ENCODE results near the gene CHN1. TPM values are rescaled to one million over a fixed set of nuclear protein-coding genes. Genes with fewer than 3 reads are reported as not detected.

CHN1 gene
- total RNA-seq, 2 experiments from 2014 or later = 5.3 to 5.6 TPM

GRCh38 chr2:174772472-174772801 is 232.7 kb downstream of the CHN1 start:
- intact Hi-C loops (cut with DNase I, micrococcal nuclease) = loop anchor here (5.0 to 10.0 kb wide), 3 partner anchors 135 to 232 kb away; partner anchors contain the start of gene CHN1 (in 1 of the 2)
- no peak for TF ChIP-seq CTCF (IDR thresholded peaks at IDR 0.05)

GRCh38 chr2:174771631-174772471 is 233.3 kb downstream of the CHN1 start:
- POLR2A ChIA-PET = no interaction called here
- Mint-ChIP-seq H3K4me3 (no peak overlapping the region), H3K27ac (no peak overlapping the region), H3K36me3 (ENCODE audit: low read depth) (no peaks in the 10 kb centered on the region), H3K27me3 (no peaks in the 10 kb centered on the region), H3K4me1 (ENCODE audit: low read depth) (peaks cover 26% of the 10 kb centered on the region), H3K9me3 (no peaks in the 10 kb centered on the region)
- CTCF ChIA-PET = interaction anchor here (0.6 to 1.9 kb wide), 7 partner anchors 17 to 218 kb away, joined by 3 to 9 read pairs (median 5); no protein-coding TSS in a partner anchor
- H3K27ac ChIP-seq (ENCODE audit: low read depth in 1 of 2, low read length in 2 of 2) = no peak overlapping the region
- no peak overlapping the region for H3K4me3 ChIP-seq (ENCODE audit: low read length)
- DNase-seq (peak in 10 of 14 experiments; percentile 17 to 64 (median 31)), ATAC-seq (ENCODE audit: poor library complexity) (peak; percentile 66)
- H3K9me3 ChIP-seq (ENCODE audit: control insufficient read depth in 1 of 2, insufficient read depth in 1 of 2, low read length in 2 of 2) = no peaks in the 10 kb centered on the region
- H3K27me3 ChIP-seq (ENCODE audit: control insufficient read depth in 1 of 2, insufficient read depth in 2 of 2, low read length in 2 of 2) = no peaks in the 10 kb centered on the region
- H3K36me3 ChIP-seq (ENCODE audit: insufficient read depth, low read length) = no peaks in the 10 kb centered on the region
- TF ChIP-seq CTCF (IDR thresholded peaks at IDR 0.05) = peak; percentile 35
- peaks cover 15% of the 10 kb centered on the region for H3K4me1 ChIP-seq (ENCODE audit: insufficient read depth, low read length)
- intact Hi-C loops (cut with DNase I, micrococcal nuclease) = loop anchor here (5.0 to 10.0 kb wide), 3 partner anchors 135 to 233 kb away; partner anchors contain the start of gene CHN1 (in 1 of the 2)

More at GRCh38 chr2:174772472-174772801, 232.7 kb downstream of the CHN1 start:
- Histone ChIP-seq H3K27ac (ENCODE audit: low read depth in 1 of 2, low read length in 2 of 2) (no peak overlapping the region), H3K27me3 (ENCODE audit: control insufficient read depth in 1 of 2, insufficient read depth in 2 of 2, low read length in 2 of 2) (no peaks in the 10 kb centered on the region), H3K9me3 (ENCODE audit: control insufficient read depth in 1 of 2, insufficient read depth in 1 of 2, low read length in 2 of 2) (no peaks in the 10 kb centered on the region), H3K4me3 (ENCODE audit: low read length) (no peak overlapping the region), H3K4me1 (ENCODE audit: insufficient read depth, low read length) (peaks cover 21% of the 10 kb centered on the region), H3K36me3 (ENCODE audit: insufficient read depth, low read length) (no peaks in the 10 kb centered on the region)
- no peaks in the 10 kb centered on the region for H3K9me3 Mint-ChIP-seq
- ChIA-PET CTCF (interaction anchor here (1.3 to 1.9 kb wide), 3 partner anchors 23 to 217 kb away, joined by 7 to 9 read pairs (median 8); no protein-coding TSS in a partner anchor), POLR2A (no interaction called here)
- DNase-seq (no peak), ATAC-seq (ENCODE audit: poor library complexity) (no peak)
- no peaks in the 10 kb centered on the region for H3K36me3 Mint-ChIP-seq (ENCODE audit: low read depth)
- H3K27ac Mint-ChIP-seq = no peak overlapping the region
- H3K4me1 Mint-ChIP-seq (ENCODE audit: low read depth) = peaks cover 31% of the 10 kb centered on the region
- no peaks in the 10 kb centered on the region for H3K27me3 Mint-ChIP-seq
- no peak overlapping the region for H3K4me3 Mint-ChIP-seq

GRCh38 chr2:174771136-174771535 is 234.0 kb downstream of the CHN1 start:
- no peaks in the 10 kb centered on the region for H3K27me3 ChIP-seq (ENCODE audit: control insufficient read depth in 1 of 2, insufficient read depth in 2 of 2, low read length in 2 of 2)
- POLR2A ChIA-PET = interaction anchor here (1.0 kb wide), 1 partner anchor 22 kb away, joined by 3 read pairs; no protein-coding TSS in a partner anchor
- intact Hi-C loops (cut with DNase I, micrococcal nuclease) = loop anchor here (5.0 to 10.0 kb wide), 3 partner anchors 136 to 234 kb away; partner anchors contain the start of gene CHN1 (in 1 of the 2)
- H3K36me3 Mint-ChIP-seq (ENCODE audit: low read depth) = no peaks in the 10 kb centered on the region
- TF ChIP-seq CTCF (IDR thresholded peaks at IDR 0.05) = no peak
- no peak overlapping the region for H3K27ac Mint-ChIP-seq
- H3K4me3 ChIP-seq (ENCODE audit: low read length) = no peak overlapping the region
- peaks cover 20% of the 10 kb centered on the region for H3K4me1 Mint-ChIP-seq (ENCODE audit: low read depth)
- H3K4me3 Mint-ChIP-seq = no peak overlapping the region
- ATAC-seq (ENCODE audit: poor library complexity) (no peak), DNase-seq (no peak)
- peaks cover 8% of the 10 kb centered on the region for H3K4me1 ChIP-seq (ENCODE audit: insufficient read depth, low read length)
- H3K9me3 Mint-ChIP-seq = no peaks in the 10 kb centered on the region
- no peaks in the 10 kb centered on the region for H3K9me3 ChIP-seq (ENCODE audit: control insufficient read depth in 1 of 2, insufficient read depth in 1 of 2, low read length in 2 of 2)
- no peak overlapping the region for H3K27ac ChIP-seq (ENCODE audit: low read depth in 1 of 2, low read length in 2 of 2)
- CTCF ChIA-PET = interaction anchor here (0.6 to 1.9 kb wide), 7 partner anchors 17 to 219 kb away, joined by 3 to 9 read pairs (median 5); no protein-coding TSS in a partner anchor
- no peaks in the 10 kb centered on the region for H3K27me3 Mint-ChIP-seq
- H3K36me3 ChIP-seq (ENCODE audit: insufficient read depth, low read length) = no peaks in the 10 kb centered on the region

Data from CD4-positive, alpha-beta T cell (primary cell).